A549 (cell line): ENCODE results near the gene CYP21A2.
"Not testable (repeated sequence)": the region's sequence is repeated elsewhere in the genome, so short reads cannot be mapped to it uniquely, and the experiment has no call there.

Source experiments
- POLR2A ChIP-seq: IDR thresholded peaks from 2 replicates; pipeline ENCODE4 v1.6.1; 2012; ENCODE audit warnings: mild to moderate bottlenecking, low read length
- TF ChIP-seq, protein P1 (sequence below): fragments of 200-600 bp; sonication (generic); IDR thresholded peaks from 2 replicates; pipeline ENCODE4 v1.6.1; 2016; ENCODE audit warnings: antibody characterized with exemption, mild to moderate bottlenecking, moderate library complexity

DNA sequence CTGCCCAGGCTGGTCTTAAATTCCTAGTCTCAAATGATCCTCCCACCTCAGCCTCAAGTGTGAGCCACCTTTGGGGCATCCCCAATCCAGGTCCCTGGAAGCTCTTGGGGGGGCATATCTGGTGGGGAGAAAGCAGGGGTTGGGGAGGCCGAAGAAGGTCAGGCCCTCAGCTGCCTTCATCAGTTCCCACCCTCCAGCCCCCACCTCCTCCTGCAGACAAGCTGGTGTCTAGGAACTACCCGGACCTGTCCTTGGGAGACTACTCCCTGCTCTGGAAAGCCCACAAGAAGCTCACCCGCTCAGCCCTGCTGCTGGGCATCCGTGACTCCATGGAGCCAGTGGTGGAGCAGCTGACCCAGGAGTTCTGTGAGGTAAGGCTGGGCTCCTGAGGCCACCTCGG is 663 bp downstream of the CYP21A2 start:
- TF ChIP-seq, protein P1, sequence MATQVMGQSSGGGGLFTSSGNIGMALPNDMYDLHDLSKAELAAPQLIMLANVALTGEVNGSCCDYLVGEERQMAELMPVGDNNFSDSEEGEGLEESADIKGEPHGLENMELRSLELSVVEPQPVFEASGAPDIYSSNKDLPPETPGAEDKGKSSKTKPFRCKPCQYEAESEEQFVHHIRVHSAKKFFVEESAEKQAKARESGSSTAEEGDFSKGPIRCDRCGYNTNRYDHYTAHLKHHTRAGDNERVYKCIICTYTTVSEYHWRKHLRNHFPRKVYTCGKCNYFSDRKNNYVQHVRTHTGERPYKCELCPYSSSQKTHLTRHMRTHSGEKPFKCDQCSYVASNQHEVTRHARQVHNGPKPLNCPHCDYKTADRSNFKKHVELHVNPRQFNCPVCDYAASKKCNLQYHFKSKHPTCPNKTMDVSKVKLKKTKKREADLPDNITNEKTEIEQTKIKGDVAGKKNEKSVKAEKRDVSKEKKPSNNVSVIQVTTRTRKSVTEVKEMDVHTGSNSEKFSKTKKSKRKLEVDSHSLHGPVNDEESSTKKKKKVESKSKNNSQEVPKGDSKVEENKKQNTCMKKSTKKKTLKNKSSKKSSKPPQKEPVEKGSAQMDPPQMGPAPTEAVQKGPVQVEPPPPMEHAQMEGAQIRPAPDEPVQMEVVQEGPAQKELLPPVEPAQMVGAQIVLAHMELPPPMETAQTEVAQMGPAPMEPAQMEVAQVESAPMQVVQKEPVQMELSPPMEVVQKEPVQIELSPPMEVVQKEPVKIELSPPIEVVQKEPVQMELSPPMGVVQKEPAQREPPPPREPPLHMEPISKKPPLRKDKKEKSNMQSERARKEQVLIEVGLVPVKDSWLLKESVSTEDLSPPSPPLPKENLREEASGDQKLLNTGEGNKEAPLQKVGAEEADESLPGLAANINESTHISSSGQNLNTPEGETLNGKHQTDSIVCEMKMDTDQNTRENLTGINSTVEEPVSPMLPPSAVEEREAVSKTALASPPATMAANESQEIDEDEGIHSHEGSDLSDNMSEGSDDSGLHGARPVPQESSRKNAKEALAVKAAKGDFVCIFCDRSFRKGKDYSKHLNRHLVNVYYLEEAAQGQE, result not testable (repeated sequence)
- TF ChIP-seq POLR2A, result not testable (repeated sequence)
